Sigmoid colon (tissue), 7 donors: Measurements from ENCODE around the gene TPCN1. TPM values are rescaled to one million over a fixed set of nuclear protein-coding genes. Genes with fewer than 3 reads are reported as not detected.
A peak's percentile ranks its signal among the peaks of the same experiment; 100 is the strongest.

Experiments
- DNase-seq: peaks from one replicate; pipeline ENCODE4 v3.0.0-alpha.2; 2019
- H3K27ac ChIP-seq, 4 donors: fragments of 200-600 bp; sonication (generic); one replicate each; pipeline ENCODE4 v1.5.1; 2016 to 2019; ENCODE audit warnings: mild to moderate bottlenecking in 1 of 4
- H3K27me3 ChIP-seq, 3 donors: fragments of 200-600 bp; sonication (generic); one replicate each; pipeline ENCODE4 v1.5.1; 2019; ENCODE audit warnings: mild to moderate bottlenecking in 1 of 3
- H3K36me3 ChIP-seq, 4 donors: fragments of 200-600 bp; sonication (generic); one replicate each; pipeline ENCODE4 v1.5.1; 2016 to 2019
- H3K4me1 ChIP-seq, 4 donors: fragments of 200-600 bp; sonication (generic); one replicate each; pipeline ENCODE4 v1.5.1; 2017 to 2019
- H3K4me3 ChIP-seq, 4 donors: fragments of 200-600 bp; sonication (generic); one replicate each; pipeline ENCODE4 v1.5.1; 2017 to 2019; ENCODE audit warnings: mild to moderate bottlenecking in 2 of 4, moderate library complexity in 1 of 4
- H3K9me3 ChIP-seq, 4 donors: fragments of 200-600 bp in 3 of 4; sonication (generic) in 3 of 4; one replicate each; pipeline versions ENCODE4 v1.5.1 to v1.6.1; 2013 to 2019
- EP300 ChIP-seq, 4 donors: sonication (generic); formaldehyde crosslinking; IDR thresholded peaks; one replicate each; pipeline ENCODE4 v1.6.1; 2017; ENCODE audit warnings: antibody characterized with exemption in 4 of 4
- POLR2A ChIP-seq, 2 donors: fragments of 450-650 bp; IDR thresholded peaks; one replicate each; pipeline ENCODE4 v1.6.1; 2016; ENCODE audit warnings: antibody characterized with exemption in 2 of 2, mild to moderate bottlenecking in 2 of 2, moderate library complexity in 2 of 2
- POLR2AphosphoS5 ChIP-seq, 4 donors: sonication (generic); formaldehyde crosslinking; IDR thresholded peaks; one replicate each; pipeline ENCODE4 v1.6.1; 2017; ENCODE audit warnings: antibody characterized with exemption in 4 of 4
- WGBS, 2 donors: extraction: QIAGEN DNeasy Blood & Tissue Kit; methylation state at CpG; one replicate each; pipeline ENCODE4 v1.1.7; 2013; 5-methylcytosine and 5-hydroxymethylcytosine counted together
- intact Hi-C: fragments of 100-400 bp; cut with DNase I; formaldehyde crosslinking; loops from one replicate; pipeline ENCODE4 v1.15.1; 2023
- polyA plus RNA-seq, 3 donors: library from polyadenylated mRNA; stranded (reverse); fragments of 200-250 nt; gene quantifications; one replicate each; pipeline ENCODE4 v1.2.3, GENCODE V29; 2013
- total RNA-seq, 4 donors: library from RNA; depleted of rRNA; stranded (reverse); fragments of >200 nt; gene quantifications; one replicate each; pipeline ENCODE4 v1.1.0, GENCODE V29; 2016
- TF ChIP-seq, protein P1 (sequence below), 4 experiments: fragments of 450-650 bp in 3 of 4; fragments of 200-600 bp in 1 of 4; IDR thresholded peaks; one replicate each; pipeline ENCODE4 v1.5.1; 2016 to 2019; ENCODE audit warnings: antibody characterized with exemption in 4 of 4, mild to moderate bottlenecking in 3 of 4, moderate library complexity in 2 of 4
- donor health status: healthy with polysubstance abuse.
- donor health status: Bipolar disorder and iron deficiency.
- donor health status: healthy.

TPCN1 gene
- total and polyA plus RNA-seq, 7 donors = 6.0 to 51.5 (median 28.3) TPM

DNA sequence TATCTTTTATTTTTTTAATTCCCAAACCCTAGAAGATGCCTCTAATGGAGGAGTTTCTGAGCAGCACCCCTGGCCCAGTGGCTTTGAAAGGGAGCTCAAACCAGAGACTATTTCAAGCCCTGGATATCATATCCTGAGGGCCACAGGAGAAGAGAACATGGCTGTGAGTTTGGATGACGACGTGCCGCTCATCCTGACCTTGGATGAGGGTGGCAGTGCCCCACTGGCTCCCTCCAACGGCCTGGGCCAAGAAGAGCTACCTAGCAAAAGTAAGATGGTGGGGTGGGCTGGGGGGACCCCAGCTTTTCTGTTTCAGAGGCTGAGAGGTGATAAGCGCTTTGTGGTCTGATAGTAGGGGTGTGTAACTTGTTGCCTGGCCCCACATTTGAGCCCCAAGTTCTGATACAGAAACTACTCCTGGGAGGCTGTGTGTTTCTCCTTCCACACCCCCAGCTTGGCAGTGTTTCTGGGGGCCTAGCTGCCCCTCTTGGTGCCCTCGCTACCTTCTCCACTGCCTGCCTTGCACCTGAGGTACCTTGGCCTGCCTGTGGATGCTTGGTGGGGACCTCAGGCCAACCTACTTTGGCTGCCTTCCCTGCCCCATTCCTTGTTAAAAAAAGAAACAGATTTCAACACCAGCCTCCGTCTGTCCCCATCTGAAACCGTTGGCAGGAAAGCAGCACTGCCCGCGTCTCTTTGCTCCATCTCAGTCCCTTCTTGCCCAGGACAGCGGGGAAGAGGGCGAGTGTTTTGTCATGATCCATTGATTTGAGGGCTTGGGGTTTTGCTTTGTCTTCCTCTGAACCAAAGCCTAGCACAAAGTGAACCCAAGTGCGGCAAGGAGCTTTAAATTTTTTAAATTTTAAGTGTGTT is 5.7 kb downstream of the TPCN1 start:
- no peak for TF ChIP-seq POLR2AphosphoS5 (IDR thresholded peaks at IDR 0.05)
- TF ChIP-seq, protein P1, sequence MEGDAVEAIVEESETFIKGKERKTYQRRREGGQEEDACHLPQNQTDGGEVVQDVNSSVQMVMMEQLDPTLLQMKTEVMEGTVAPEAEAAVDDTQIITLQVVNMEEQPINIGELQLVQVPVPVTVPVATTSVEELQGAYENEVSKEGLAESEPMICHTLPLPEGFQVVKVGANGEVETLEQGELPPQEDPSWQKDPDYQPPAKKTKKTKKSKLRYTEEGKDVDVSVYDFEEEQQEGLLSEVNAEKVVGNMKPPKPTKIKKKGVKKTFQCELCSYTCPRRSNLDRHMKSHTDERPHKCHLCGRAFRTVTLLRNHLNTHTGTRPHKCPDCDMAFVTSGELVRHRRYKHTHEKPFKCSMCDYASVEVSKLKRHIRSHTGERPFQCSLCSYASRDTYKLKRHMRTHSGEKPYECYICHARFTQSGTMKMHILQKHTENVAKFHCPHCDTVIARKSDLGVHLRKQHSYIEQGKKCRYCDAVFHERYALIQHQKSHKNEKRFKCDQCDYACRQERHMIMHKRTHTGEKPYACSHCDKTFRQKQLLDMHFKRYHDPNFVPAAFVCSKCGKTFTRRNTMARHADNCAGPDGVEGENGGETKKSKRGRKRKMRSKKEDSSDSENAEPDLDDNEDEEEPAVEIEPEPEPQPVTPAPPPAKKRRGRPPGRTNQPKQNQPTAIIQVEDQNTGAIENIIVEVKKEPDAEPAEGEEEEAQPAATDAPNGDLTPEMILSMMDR (IDR thresholded peaks at IDR 0.05) = no peak
- TF ChIP-seq EP300 (IDR thresholded peaks at IDR 0.05) = no peak
- TF ChIP-seq POLR2A (IDR thresholded peaks at IDR 0.05) = no peak
- Histone ChIP-seq H3K27ac (peak overlapping the region in 2 of 4 donors; percentile 27), H3K9me3 (no peaks in the 10 kb centered on the region), H3K27me3 (no peaks in the 10 kb centered on the region), H3K4me3 (no peak overlapping the region), H3K4me1 (peaks cover 0 to 45% (median 21%) of the 10 kb centered on the region in 4 donors), H3K36me3 (peaks cover 20 to 55% (median 28%) of the 10 kb centered on the region in 4 donors)
- 88 to 90% methylated on average over 13 of the region's 13 CpGs for WGBS, 2 donors
- intact Hi-C loops = no loop called here
- no peak for DNase-seq

DNA sequence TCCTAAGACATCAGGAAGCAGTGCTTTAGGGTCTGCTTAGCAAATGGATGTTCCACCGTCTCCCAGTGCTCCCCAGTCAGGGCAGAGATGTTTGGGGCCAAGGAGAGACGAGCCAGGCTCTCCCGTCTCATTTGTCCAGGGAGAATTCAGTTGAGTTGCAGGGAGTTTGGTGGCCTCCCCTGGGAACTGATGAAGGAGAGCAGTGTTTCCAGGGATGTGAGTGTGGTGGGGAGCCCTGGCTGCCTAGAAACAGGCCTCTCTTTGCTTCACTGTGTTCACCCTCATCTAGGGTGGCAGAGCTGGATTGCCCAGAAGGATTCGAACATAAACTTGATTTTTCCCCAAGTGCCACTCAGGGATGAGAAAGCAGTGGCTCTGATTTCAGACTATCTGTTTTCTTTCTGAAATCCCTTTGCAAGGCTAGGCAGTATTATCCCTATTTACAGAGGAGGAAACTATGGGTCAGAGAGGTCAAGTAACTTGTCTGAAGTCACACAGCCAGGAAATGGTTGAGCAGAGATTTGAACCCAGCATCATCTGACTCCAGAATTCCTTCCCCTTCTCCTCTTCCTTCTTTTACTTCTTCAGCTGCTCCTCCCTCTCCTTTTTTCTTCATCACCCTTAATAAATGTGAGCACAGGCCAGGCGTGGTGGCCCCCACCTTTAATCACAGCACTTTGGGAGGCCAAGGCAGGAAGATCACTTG is 6.6 kb downstream of the TPCN1 start:
- Histone ChIP-seq H3K4me1 (peaks cover 0 to 42% (median 16%) of the 10 kb centered on the region in 4 donors), H3K27me3 (no peaks in the 10 kb centered on the region), H3K9me3 (no peaks in the 10 kb centered on the region), H3K27ac (peak overlapping the region in 2 of 4 donors; percentile 27), H3K4me3 (no peak overlapping the region), H3K36me3 (peaks cover 26 to 64% (median 35%) of the 10 kb centered on the region in 4 donors)
- intact Hi-C loops = no loop called here
- TF ChIP-seq, protein P1 (IDR thresholded peaks at IDR 0.05) = no peak
- TF ChIP-seq POLR2A (IDR thresholded peaks at IDR 0.05) (no peak), POLR2AphosphoS5 (IDR thresholded peaks at IDR 0.05) (no peak), EP300 (IDR thresholded peaks at IDR 0.05) (no peak)
- no peak for DNase-seq
- 94% methylated on average over 5 of the region's 5 CpGs for WGBS, 2 donors

DNA sequence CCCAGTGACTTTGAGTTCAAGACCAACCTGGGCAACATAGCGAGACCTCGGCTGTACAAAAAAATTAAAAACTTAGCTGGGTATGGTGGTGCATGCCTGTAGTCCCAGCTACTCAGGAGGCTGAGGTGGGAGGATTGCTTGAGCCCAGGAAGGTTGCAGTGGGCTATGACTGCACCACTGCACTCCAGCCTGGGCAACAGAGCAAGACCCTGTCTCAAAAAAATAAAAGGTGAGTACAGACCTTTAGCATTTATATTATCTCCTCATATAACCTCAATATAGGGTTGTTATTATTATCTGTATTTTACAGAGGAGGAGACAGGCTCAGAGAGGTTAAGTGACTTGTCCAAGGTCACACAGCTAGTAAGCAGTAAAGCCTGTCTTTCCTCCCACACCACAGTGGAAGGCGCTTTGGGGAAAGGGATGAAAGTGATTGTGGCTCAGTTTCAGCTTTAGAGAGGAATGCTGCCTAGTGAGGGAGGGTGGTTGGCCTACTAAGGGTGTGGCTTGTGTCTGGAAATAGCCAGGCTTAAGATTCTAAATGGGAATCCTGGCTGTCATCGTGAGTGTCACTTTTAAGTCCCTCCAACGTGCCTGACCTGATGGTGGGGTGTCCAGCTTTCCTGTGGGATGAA is 7.2 kb downstream of the TPCN1 start:
- Histone ChIP-seq H3K27ac (no peak overlapping the region), H3K4me1 (peaks cover 0 to 39% (median 10%) of the 10 kb centered on the region in 4 donors), H3K9me3 (no peaks in the 10 kb centered on the region), H3K4me3 (no peak overlapping the region), H3K36me3 (peaks cover 26 to 71% (median 41%) of the 10 kb centered on the region in 4 donors), H3K27me3 (no peaks in the 10 kb centered on the region)
- intact Hi-C loops = no loop called here
- TF ChIP-seq, protein P1 (IDR thresholded peaks at IDR 0.05) = no peak
- TF ChIP-seq POLR2AphosphoS5 (IDR thresholded peaks at IDR 0.05) (no peak), POLR2A (IDR thresholded peaks at IDR 0.05) (no peak), EP300 (IDR thresholded peaks at IDR 0.05) (no peak)
- DNase-seq = no peak
- WGBS, 2 donors = 77 to 84% methylated on average over 5 of the region's 5 CpGs

DNA sequence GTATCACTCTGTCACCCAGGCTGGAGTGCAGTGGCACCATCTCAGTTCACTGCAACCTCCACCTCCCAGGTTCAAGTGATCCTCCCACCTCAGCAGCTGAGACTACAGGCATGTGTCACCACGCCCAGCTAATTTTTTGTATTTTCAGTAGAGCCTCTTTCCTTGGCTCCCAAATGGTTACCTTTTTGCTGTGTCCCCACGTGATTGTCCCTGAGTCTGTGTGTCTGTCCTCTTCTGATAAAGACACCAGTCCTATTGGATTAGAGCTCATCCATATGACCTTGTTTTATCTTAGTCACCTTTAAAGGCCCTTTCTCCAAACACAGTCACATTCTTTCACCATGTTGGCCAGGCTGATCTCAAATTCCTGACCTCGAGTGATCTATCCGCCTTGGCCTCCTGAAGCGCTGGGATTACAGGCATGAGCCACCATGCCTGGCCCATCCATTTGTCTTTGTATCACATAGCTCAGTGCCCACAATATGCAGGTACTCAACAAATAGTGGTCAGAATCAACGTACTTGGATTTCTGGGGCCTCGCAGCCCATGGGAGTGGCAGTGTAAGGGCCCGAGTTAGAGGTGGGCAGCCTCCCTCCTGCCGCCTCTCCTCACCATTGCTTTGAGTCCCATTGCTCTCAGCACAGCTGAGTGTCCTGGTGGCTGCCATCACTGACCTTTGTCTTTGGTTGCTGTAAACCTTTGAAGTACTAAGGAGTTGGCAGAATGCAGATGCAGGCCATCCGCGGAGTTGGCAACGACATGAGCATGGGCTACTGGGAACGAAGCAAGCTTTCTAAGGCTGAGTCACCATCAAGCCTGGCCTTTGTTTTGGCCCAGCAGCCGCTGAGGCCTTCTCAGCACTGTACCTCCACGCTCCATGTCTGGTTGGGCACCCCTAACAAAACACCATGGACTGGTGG is 9.3 kb downstream of the TPCN1 start:
- H3K4me1 ChIP-seq = peaks cover 0 to 34% (median 5%) of the 10 kb centered on the region in 4 donors
- TF ChIP-seq POLR2AphosphoS5 (IDR thresholded peaks at IDR 0.05) = no peak
- no peaks in the 10 kb centered on the region for H3K9me3 ChIP-seq
- peaks cover 26 to 86% (median 44%) of the 10 kb centered on the region in 4 donors for H3K36me3 ChIP-seq
- H3K27me3 ChIP-seq = no peaks in the 10 kb centered on the region
- intact Hi-C loops = no loop called here
- 93 to 95% methylated on average over 15 of the region's 15 CpGs for WGBS, 2 donors
- no peak overlapping the region for H3K27ac ChIP-seq
- no peak overlapping the region for H3K4me3 ChIP-seq
- DNase-seq = peak; percentile 46
